RWPE2 (cell line): ENCODE results near the gene TKT.

Experiments
- ATAC-seq: fragments of 200-7000 bp; cut with Tn5 transposase; 3 replicates; pipeline ENCODE4 v1.9.1; 2021; ENCODE audit warnings: low read depth
- DNase-seq: peaks from one replicate; pipeline ENCODE4 v3.0.0-alpha.2; 2020; ENCODE audit warnings: low spot score
- H3K27ac ChIP-seq: fragments of 450-650 bp; 2 replicates; pipeline ENCODE4 v1.5.1; 2017; ENCODE audit warnings: mild to moderate bottlenecking; ENCODE audit not compliant: poor library complexity, severe bottlenecking
- H3K27me3 ChIP-seq: fragments of 250-450 bp; sonication (Bioruptor Pico); 2 replicates; pipeline ENCODE4 v1.5.1; 2021; ENCODE audit warnings: mild to moderate bottlenecking, moderate library complexity; ENCODE audit not compliant: insufficient read depth, poor library complexity, severe bottlenecking
- H3K36me3 ChIP-seq: fragments of 250-450 bp; sonication (Bioruptor Pico); 2 replicates; pipeline ENCODE4 v1.5.1; 2020; ENCODE audit warnings: low read depth, mild to moderate bottlenecking, moderate library complexity
- H3K4me1 ChIP-seq: fragments of 250-450 bp; sonication (Bioruptor Pico); 2 replicates; pipeline ENCODE4 v1.5.1; 2021; ENCODE audit warnings: mild to moderate bottlenecking, moderate library complexity; ENCODE audit not compliant: insufficient read depth, poor library complexity, severe bottlenecking
- H3K4me3 ChIP-seq: fragments of 250-450 bp; sonication (Bioruptor Pico); 2 replicates; pipeline ENCODE4 v1.5.1; 2021; ENCODE audit warnings: mild to moderate bottlenecking, moderate library complexity; ENCODE audit not compliant: severe bottlenecking
- H3K9me3 ChIP-seq: fragments of 250-450 bp; sonication (Bioruptor Pico); 2 replicates; pipeline ENCODE4 v1.5.1; 2021; ENCODE audit warnings: mild to moderate bottlenecking, moderate library complexity; ENCODE audit not compliant: severe bottlenecking
- CTCF ChIP-seq: fragments of 450-650 bp; IDR thresholded peaks from one replicate; pipeline ENCODE4 v1.5.1; 2017; ENCODE audit warnings: mild to moderate bottlenecking, moderate library complexity; ENCODE audit not compliant: poor library complexity, severe bottlenecking

TKT gene

GRCh38 chr3:53192608-53193007, 63.2 kb downstream of the TKT start:
- H3K27me3 ChIP-seq, result no peaks in the 10 kb centered on the region
- TF ChIP-seq CTCF, result no peak
- no peaks in the 10 kb centered on the region for H3K9me3 ChIP-seq
- H3K36me3 ChIP-seq, result peaks cover 20% of the 10 kb centered on the region
- no peak for DNase-seq
- peaks cover 6% of the 10 kb centered on the region for H3K4me1 ChIP-seq
- no peak overlapping the region for H3K4me3 ChIP-seq
- no peak for ATAC-seq
- H3K27ac ChIP-seq, result no peak overlapping the region

GRCh38 chr3:53191836-53192480, 63.9 kb downstream of the TKT start:
- Histone ChIP-seq H3K4me3 (no peak overlapping the region), H3K27ac (no peak overlapping the region), H3K27me3 (no peaks in the 10 kb centered on the region), H3K36me3 (peaks cover 20% of the 10 kb centered on the region), H3K4me1 (peaks cover 6% of the 10 kb centered on the region), H3K9me3 (no peaks in the 10 kb centered on the region)
- TF ChIP-seq CTCF, result no peak
- no peak for ATAC-seq
- DNase-seq, result no peak

GRCh38 chr3:53190659-53191058, 65.2 kb downstream of the TKT start:
- no peak overlapping the region for H3K27ac ChIP-seq
- no peaks in the 10 kb centered on the region for H3K9me3 ChIP-seq
- H3K4me3 ChIP-seq, result no peak overlapping the region
- no peak for TF ChIP-seq CTCF
- DNase-seq (no peak), ATAC-seq (no peak)
- H3K4me1 ChIP-seq, result peaks cover 6% of the 10 kb centered on the region
- H3K27me3 ChIP-seq, result no peaks in the 10 kb centered on the region
- peaks cover 20% of the 10 kb centered on the region for H3K36me3 ChIP-seq

GRCh38 chr3:53189276-53189675, 66.5 kb downstream of the TKT start:
- peaks cover 6% of the 10 kb centered on the region for H3K4me1 ChIP-seq
- peaks cover 26% of the 10 kb centered on the region for H3K36me3 ChIP-seq
- no peak for TF ChIP-seq CTCF
- no peak overlapping the region for H3K27ac ChIP-seq
- no peaks in the 10 kb centered on the region for H3K27me3 ChIP-seq
- H3K4me3 ChIP-seq, result no peak overlapping the region
- no peaks in the 10 kb centered on the region for H3K9me3 ChIP-seq
- DNase-seq (no peak), ATAC-seq (no peak)

GRCh38 chr3:53188720-53189119, 67.1 kb downstream of the TKT start:
- Histone ChIP-seq H3K27me3 (no peaks in the 10 kb centered on the region), H3K4me1 (peaks cover 6% of the 10 kb centered on the region), H3K27ac (no peak overlapping the region), H3K4me3 (no peak overlapping the region), H3K36me3 (peaks cover 29% of the 10 kb centered on the region), H3K9me3 (no peaks in the 10 kb centered on the region)
- ATAC-seq (no peak), DNase-seq (no peak)
- TF ChIP-seq CTCF, result no peak
